Measurements from ENCODE around the gene ARFGAP1.
"Not testable (repeated sequence)": the region's sequence is repeated elsewhere in the genome, so short reads cannot be mapped to it uniquely, and the experiment has no call there.

The ARFGAP1 gene

GRCh38 chr20:63293456-63293855 lies 20.8 kb downstream of the ARFGAP1 start:
- no peak for DNase-seq

DNA sequence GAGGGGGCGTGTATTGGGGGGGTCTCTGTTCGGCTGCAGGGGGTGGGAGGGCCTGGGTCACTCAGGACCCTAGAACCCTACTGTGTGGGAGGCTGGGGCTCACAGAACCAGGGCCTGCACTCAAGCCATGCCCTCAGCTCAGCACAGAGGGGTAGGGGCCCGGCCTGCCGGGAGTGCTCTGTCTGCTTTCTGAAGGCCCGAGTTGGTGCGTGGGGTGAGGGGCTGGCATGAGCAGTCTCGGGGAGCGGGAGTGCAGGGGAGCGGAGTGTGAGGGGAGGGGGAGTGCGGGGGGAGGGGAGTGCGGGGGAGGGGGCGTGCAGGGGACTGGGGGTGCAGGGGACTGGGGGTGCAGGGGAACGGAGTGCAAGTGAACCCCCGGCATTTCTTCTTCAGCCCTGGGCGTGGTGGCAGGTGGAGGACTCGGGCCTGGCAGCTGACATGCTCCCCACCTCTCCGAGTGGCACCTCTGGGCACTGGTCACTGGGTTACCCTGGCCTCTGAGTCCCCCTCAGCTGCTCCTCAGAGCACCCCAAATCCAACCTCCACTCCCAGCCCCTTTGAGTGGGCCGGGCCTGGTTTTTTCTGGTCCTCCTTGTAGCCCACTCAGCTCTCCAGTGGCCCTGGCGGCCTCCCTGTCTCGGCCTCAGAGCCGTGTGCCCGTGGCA lies 21.4 kb downstream of the ARFGAP1 start:
- DNase-seq = no peak

DNA sequence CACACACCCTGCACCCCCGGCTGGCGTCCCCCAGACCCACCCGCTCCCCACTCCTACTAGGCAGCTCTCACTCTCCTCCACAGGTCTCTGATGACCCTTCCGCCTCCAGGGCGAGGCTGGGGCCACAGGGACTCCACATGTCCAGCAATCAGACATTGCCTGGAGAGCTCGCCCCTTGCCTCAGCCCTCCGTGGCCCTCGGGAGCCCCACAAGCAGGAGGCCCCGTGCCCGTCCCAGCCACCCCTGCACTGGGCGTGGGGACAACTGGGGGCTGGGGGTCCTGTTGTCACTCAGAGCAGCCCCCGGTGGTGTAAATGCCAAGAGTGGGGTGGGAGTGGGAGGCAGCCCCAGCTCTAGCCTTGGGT lies 21.9 kb downstream of the ARFGAP1 start:
- no peak for DNase-seq

DNA sequence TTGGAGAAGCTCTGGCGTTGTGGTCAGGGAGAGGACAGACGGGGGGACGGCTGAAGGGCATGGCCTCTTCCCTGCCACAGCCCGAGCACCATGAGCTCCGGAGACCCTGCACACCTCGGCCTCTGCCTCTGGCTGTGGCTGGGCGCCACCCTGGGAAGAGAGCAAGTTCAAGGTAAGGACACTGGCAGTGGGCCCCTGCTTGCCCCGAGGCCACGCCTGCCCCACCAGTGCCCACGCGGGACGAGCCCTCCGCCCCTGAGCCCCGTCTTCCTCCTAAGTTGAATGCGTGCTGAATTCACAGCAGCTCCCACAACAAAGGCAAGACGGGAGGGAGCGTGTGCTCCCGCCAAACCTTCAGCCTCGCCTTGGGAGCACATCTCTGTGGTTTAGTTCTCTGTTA lies 22.4 kb downstream of the ARFGAP1 start:
- no peak for DNase-seq

- DNase-seq = no peak
Measured at GRCh38 chr20:63295422-63295821, 22.8 kb downstream of the ARFGAP1 start.

- DNase-seq = no peak
Measured at GRCh38 chr20:63295846-63296245, 23.2 kb downstream of the ARFGAP1 start.

DNA sequence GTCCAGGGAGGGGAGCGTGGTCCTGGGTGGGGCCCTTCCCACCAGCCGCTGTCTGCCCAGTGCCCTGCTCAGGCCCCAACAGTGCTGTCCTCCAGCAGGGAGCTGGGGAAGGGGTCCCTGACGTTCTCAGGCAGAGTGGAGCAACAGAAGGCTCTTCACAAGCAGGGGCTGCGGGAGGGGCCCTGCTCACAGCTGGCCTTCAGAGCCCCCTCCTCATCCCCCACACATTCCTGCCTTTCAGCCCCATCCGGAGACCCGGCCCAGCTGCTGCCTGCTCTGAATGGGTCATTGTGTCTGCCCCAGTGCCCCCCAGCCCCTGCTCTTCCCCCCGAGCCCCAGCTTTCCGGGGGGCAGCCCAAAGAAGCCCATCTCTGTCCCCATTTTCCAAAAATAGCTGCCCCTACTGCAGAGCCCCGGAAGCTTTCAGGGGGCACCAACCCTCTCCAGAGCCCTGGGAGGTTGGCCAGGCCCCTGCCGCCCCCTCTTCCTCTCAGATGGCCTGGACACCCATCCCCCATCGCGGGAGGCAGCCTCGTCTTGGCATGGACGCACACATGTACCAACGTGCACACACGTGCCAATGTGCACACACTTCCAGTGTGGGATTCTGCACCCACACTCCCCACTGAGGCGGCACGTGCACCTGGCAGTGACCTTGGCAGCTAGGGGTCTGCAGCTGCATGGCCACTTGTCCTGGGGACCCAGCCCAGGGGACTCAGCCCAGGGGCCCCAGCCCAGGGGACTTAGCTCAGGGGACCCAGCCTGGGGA lies 24.1 kb downstream of the ARFGAP1 start:
- DNase-seq = no peak

GRCh38 chr20:63297371-63297781 lies 24.8 kb downstream of the ARFGAP1 start:
- DNase-seq = no peak

DNA sequence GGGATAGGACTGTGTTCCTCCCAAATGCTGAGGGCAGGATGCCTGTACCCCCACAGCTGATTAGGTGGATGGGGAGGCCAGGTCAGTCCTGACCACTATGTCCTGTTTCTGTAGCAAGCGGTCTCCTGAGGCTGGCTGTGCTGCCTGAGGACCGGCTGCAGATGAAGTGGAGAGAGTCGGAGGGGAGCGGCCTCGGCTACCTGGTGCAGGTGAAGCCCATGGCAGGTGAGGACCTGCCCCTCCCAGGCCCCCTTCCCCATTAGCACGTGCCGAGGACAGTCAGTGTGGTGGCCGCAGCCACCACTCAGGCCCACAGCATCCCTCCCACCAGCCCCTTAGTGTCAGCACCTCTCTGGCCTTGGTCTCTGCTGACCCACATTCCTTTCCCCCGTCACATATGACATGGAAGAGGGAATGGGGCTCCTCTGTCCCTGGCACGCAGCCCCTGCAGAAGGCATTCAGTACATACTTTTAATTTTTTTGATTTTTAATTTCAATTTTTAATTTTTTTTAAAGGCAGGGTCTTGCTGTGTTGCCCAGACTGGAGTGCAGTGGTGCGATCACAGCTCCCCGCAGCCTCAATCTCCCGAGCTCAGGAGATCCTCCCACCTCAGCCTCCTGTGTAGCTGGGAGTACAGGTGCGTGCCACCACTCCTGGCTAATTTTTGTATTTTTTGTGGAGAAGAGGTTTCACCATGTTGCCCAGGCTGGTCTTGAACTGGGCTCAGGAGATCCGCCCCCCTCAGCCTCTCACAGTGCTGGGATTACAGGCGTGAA lies 25.4 kb downstream of the ARFGAP1 start:
- no peak for DNase-seq

DNA sequence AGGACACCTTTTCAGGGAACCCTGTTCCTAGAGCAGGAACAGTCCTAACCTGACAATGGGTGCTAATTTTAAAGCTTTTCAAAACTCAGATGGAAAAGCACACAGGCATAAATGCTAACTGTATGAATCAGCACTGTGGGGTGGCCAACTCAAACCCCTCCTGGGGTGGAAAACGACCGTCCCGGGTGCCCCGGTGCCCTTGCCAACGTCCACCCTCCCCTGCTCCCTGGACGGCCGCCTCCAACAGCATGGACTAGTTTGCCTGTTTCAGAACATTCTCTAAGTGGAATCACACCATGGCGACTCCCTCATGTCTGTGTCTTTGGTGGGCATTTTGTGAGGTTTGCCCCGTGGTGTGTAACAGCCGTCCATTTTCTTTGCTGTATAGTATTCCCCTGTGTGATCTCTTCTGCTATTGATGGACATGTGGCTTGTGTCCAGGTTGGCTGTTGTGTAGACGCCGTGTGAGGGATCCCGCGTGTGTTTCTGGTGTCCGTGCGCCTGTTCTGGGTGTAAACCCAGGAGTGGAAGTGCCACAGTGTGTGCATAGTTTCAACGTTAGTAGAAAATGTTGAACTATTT lies 26.2 kb downstream of the ARFGAP1 start:
- no peak for DNase-seq

DNA sequence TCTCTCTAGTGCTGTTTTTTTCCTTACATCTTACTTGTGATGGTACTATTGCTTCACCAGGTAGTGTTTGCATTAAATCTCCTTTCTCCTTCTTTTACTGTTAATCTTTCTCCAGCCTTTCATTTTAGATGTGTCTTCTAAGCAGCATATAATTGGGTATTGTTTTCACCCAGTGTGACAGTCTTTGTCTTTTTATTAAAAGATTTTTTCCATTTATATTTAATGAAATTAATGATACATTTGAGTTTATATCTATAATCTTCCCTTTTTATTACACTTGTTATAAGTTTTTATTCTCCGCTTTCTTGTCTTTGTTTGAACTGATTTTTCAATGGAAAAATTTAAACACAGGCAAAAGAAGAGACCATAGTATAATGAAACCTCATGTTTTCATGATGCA lies 29.1 kb downstream of the ARFGAP1 start:
- DNase-seq = no peak

- DNase-seq = no peak
Measured at GRCh38 chr20:63303095-63303666, 30.6 kb downstream of the ARFGAP1 start.

DNA sequence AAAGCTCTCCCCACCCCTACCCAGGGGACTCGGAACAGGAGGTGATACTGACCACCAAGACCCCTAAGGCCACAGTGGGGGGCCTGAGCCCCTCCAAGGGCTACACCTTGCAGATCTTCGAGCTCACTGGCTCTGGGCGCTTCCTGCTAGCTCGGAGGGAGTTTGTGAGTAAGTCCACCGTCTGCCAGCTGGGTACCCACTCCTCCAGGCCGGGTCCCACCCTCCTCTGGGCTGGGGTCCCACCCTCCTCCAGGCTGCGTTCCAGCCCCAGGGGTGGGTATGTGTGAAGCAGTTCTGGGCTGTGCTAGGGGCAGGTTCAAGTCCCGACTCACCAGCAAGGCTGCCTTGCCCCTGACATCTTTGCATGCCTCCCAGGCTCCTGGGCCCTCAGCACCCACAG lies 32.8 kb downstream of the ARFGAP1 start:
- DNase-seq = no peak

DNA sequence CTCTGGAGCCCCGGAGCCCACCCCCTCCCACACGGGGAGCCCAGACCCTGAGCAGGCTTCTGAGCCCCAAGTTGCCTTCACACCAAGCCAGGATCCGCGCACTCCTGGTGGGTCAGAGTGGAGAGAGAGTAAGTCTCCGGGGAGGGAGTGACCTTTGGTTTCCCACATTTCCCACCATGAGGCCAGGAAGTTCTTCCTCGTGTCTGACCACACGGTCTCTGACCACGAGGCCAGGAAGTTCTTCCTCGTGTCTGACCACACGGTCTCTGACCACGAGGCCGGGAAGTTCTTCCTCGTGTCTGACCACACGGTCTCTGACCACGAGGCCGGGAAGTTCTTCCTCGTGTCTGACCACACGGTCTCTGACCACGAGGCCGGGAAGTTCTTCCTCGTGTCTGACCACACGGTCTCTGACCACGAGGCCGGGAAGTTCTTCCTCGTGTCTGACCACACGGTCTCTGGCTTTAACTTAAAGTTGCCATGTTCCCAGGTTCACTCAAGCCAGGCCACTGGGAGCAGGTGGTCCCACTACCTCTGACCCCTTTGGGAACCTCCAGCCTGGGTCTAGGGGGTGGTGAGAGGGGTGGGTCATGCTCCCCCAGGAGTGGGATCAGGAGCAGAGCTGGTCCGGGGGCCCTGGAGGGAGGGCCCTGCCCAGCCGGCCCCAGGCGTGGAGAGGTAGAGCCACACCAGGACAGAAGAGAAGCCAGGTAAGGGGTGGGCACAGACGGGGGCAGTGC lies 33.5 kb downstream of the ARFGAP1 start:
- DNase-seq = not testable (repeated sequence)

GRCh38 chr20:63306673-63307537 lies 34.3 kb downstream of the ARFGAP1 start:
- DNase-seq = no peak

GRCh38 chr20:63307538-63308217 lies 35.1 kb downstream of the ARFGAP1 start:
- DNase-seq = no peak

DNA sequence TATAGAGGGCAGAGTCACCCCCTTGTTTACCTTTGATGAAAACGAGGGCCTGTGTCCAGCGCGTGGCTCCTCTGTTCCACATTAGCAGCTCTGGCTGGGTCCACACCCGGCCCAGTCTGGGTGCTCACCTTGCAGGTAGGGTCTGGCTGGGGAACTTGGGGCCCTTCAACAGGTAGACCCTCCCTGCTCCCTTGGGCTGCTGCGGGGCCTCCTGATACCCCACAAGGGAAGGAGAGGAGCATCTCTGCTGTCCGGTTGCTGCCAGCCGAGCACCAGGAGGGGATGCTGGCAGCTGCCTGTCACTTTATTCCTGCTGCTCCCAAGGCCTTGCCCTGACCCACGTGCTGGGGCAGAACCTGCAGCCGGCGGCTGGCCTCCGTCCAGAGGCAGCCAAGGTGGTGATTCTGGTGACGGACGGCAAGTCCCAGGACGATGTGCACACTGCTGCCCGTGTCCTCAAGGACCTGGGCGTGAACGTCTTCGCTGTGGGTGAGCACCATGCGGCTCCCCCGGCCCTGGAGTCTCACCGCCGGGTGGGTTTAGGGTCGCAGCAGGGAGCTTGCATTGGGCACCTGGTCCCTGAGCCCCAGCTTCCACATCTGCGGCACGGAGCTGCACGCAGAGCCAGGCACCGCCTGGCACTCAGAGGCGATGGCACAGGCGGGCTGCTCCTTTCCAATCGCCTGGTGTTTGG lies 35.8 kb downstream of the ARFGAP1 start:
- no peak for DNase-seq

GRCh38 chr20:63309261-63310071 lies 36.9 kb downstream of the ARFGAP1 start:
- DNase-seq = peak; percentile 14
